Adrenal gland (tissue), 12 donors: ENCODE measurements around the gene PSMD2. TPM values are rescaled to one million over a fixed set of nuclear protein-coding genes. Genes with fewer than 3 reads are reported as not detected.
A peak's percentile ranks its signal among the peaks of the same experiment; 100 is the strongest.

Experiments
- DNase-seq, 7 donors: peaks; one replicate each; pipeline ENCODE4 v3.0.0-alpha.2; 2019 to 2020
- H3K27ac ChIP-seq, 5 donors: fragments of 200-600 bp; sonication (generic) in 4 of 5; 1 replicate in 3 of 5; 2 replicates in 2 of 5; pipeline versions ENCODE4 v1.5.1 to v1.8.0; 2016 to 2020; ENCODE audit warnings: mild to moderate bottlenecking in 1 of 5
- H3K27me3 ChIP-seq: fragments of 200-600 bp; 2 replicates; pipeline ENCODE4 v1.8.0; 2021
- H3K36me3 ChIP-seq, 2 donors: fragments of 200-600 bp; replicated peaks in 1 of 2; 1 replicate in 1 of 2; 2 replicates in 1 of 2; pipeline versions ENCODE4 v1.5.1 to v1.8.0; 2018 to 2022
- H3K4me1 ChIP-seq, 2 donors: fragments of 200-600 bp; replicated peaks in 1 of 2; 1 replicate in 1 of 2; 2 replicates in 1 of 2; pipeline versions ENCODE4 v1.5.1 to v1.8.0; 2018 to 2021
- H3K4me3 ChIP-seq, 4 donors: fragments of 200-600 bp; sonication (generic) in 3 of 4; one replicate each; pipeline ENCODE4 v1.5.1; 2016 to 2018
- H3K9me3 ChIP-seq, 3 donors: fragments of 200-600 bp; sonication (generic) in 1 of 3; replicated peaks in 1 of 3; 1 replicate in 2 of 3; 2 replicates in 1 of 3; pipeline versions ENCODE4 v1.5.1 to v1.8.0; 2016 to 2021
- POLR2A ChIP-seq, 2 donors: fragments of 450-650 bp; IDR thresholded peaks; one replicate each; pipeline ENCODE4 v1.6.1; 2017; ENCODE audit warnings: antibody characterized with exemption in 2 of 2, mild to moderate bottlenecking in 2 of 2, moderate library complexity in 1 of 2
- WGBS, 4 donors: extraction: QIAGEN DNeasy Blood & Tissue Kit in 2 of 4; methylation state at CpG; one replicate each; pipeline versions ENCODE4 v1.1.5 to v1.1.7; 2013 to 2017; 5-methylcytosine and 5-hydroxymethylcytosine counted together
- intact Hi-C, 2 donors: fragments of 100-400 bp; cut with DNase I; formaldehyde crosslinking; loops; one replicate each; pipeline versions ENCODE4 v1.14.1 to v1.15.0; 2022 to 2023
- polyA plus RNA-seq, 3 donors: library from polyadenylated mRNA; stranded (reverse); fragments of 200-250 nt in 2 of 3; fragments of 350-450 nt in 1 of 3; fragmentation: Illumina TruSeq in 1 of 3; extraction: RNeasy Lipid Tissue Mini Kit (QIAGEN cat#74804) in 1 of 3; gene quantifications; one replicate each; pipeline ENCODE4 v1.2.3, GENCODE V29; 2013 to 2014
- total RNA-seq, 9 donors: library from RNA; depleted of rRNA in 4 of 9; stranded (reverse); fragments of >200 nt in 4 of 9; fragments of 120-200 nt in 1 of 9; fragmentation: NEBNext Ultra II Directional in 1 of 9; extraction: Animal tissue kit (Norgen Biotek cat#: 25700) in 1 of 9; gene quantifications; one replicate each; pipeline versions ENCODE4 v1.1.0 to v1.2.4, GENCODE V29; 2013 to 2023
- TF ChIP-seq, protein P1 (sequence below), 6 experiments: fragments of 450-650 bp in 4 of 6; fragments of 200-600 bp in 2 of 6; sonication (generic) in 1 of 6; IDR thresholded peaks; 1 replicate in 5 of 6; 2 replicates in 1 of 6; pipeline versions ENCODE4 v1.5.1 to v1.8.0; 2016 to 2021; ENCODE audit warnings: antibody characterized with exemption in 6 of 6, mild to moderate bottlenecking in 2 of 6, moderate library complexity in 1 of 6
- donor health status: healthy with polysubstance abuse.
- donor health status: Bipolar disorder and iron deficiency.
- donor health status: DM: yes; HTN: yes; CAD: no.
- donor health status: DM: no; HTN: no; CAD: no.
- donor health status: DM: no; HTN: no; CAD: no.
- donor health status: DM: yes; HTN: yes; CAD: no.

PSMD2 gene
- total and polyA plus RNA-seq, 12 donors, result 65.1 to 412 (median 235) TPM

DNA sequence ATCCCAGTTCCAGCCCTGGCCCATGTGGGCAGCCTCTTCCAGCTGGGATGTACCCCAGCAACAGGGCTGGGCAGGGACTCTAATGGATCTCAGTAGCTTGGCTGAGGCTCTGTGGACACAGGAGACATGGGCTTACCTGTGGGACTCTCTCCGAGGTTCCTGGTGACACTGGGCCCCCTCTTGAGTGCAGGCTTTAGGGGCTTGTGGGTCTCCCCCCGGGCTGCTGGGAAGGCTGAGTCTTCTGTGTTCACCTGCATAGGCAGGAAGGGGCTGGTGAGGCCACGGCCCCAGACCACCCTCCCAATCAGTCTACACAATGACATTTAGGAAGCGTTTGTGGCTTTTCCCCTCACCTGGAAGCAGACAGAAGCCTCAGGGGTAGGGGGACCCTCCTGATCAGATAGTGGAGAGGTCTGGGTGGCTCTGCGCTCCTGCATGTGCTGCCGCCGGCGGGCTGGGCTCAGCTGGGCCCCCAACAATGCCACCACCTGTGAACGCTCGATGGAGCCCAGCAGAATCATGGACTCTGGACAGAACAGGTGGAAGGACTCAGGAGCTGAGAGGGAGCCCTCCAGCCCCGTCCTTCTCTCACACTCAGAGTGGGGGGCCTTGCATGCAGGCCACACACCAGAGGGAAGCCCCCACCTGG is 54.0 kb downstream of the PSMD2 start:
- whole genome bisulfite sequencing, 4 donors, result 79 to 98% (median 90%) methylated on average over 5 to 11 of the region's 11 CpGs
- H3K27me3 ChIP-seq, result no peaks in the 10 kb centered on the region
- no peak for DNase-seq
- no peak overlapping the region for H3K4me3 ChIP-seq
- no peaks in the 10 kb centered on the region for H3K9me3 ChIP-seq
- intact Hi-C loops, result no loop called here
- peaks cover 0 to 27% of the 10 kb centered on the region in 2 donors for H3K36me3 ChIP-seq
- H3K4me1 ChIP-seq, result peaks cover 0 to 20% of the 10 kb centered on the region in 2 donors
- no peak for TF ChIP-seq POLR2A (IDR thresholded peaks at IDR 0.05)
- TF ChIP-seq, protein P1, sequence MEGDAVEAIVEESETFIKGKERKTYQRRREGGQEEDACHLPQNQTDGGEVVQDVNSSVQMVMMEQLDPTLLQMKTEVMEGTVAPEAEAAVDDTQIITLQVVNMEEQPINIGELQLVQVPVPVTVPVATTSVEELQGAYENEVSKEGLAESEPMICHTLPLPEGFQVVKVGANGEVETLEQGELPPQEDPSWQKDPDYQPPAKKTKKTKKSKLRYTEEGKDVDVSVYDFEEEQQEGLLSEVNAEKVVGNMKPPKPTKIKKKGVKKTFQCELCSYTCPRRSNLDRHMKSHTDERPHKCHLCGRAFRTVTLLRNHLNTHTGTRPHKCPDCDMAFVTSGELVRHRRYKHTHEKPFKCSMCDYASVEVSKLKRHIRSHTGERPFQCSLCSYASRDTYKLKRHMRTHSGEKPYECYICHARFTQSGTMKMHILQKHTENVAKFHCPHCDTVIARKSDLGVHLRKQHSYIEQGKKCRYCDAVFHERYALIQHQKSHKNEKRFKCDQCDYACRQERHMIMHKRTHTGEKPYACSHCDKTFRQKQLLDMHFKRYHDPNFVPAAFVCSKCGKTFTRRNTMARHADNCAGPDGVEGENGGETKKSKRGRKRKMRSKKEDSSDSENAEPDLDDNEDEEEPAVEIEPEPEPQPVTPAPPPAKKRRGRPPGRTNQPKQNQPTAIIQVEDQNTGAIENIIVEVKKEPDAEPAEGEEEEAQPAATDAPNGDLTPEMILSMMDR (IDR thresholded peaks at IDR 0.05), result no peak
- H3K27ac ChIP-seq, result no peak overlapping the region

DNA sequence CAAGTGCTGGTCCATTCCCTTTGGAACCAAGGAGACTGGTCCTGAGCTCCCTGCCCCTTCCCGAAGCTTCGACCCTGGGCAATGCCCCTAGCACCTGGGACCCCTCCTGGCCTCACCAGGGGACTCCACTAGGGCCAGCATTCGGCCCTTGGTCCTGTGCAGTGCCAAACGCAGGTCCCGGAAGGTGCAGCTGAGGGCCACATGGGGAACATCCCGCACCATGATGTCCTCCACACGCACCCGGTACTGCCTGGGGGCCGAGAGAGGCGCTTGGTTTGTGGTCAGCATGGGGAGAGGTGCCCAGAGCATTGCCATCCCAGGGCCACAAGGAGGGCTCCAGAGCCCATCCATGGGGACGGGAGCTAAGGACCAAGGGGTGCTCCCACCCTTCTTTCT is 54.5 kb downstream of the PSMD2 start:
- Histone ChIP-seq H3K36me3 (peaks cover 0 to 27% of the 10 kb centered on the region in 2 donors), H3K27me3 (no peaks in the 10 kb centered on the region), H3K4me3 (no peak overlapping the region), H3K9me3 (no peaks in the 10 kb centered on the region), H3K27ac (no peak overlapping the region), H3K4me1 (peaks cover 0 to 20% of the 10 kb centered on the region in 2 donors)
- TF ChIP-seq, protein P1 (IDR thresholded peaks at IDR 0.05), result no peak
- TF ChIP-seq POLR2A (IDR thresholded peaks at IDR 0.05), result no peak
- intact Hi-C loops, result no loop called here
- no peak for DNase-seq
- WGBS, 4 donors, result 85 to 93% (median 91%) methylated on average over 5 to 11 of the region's 11 CpGs

DNA sequence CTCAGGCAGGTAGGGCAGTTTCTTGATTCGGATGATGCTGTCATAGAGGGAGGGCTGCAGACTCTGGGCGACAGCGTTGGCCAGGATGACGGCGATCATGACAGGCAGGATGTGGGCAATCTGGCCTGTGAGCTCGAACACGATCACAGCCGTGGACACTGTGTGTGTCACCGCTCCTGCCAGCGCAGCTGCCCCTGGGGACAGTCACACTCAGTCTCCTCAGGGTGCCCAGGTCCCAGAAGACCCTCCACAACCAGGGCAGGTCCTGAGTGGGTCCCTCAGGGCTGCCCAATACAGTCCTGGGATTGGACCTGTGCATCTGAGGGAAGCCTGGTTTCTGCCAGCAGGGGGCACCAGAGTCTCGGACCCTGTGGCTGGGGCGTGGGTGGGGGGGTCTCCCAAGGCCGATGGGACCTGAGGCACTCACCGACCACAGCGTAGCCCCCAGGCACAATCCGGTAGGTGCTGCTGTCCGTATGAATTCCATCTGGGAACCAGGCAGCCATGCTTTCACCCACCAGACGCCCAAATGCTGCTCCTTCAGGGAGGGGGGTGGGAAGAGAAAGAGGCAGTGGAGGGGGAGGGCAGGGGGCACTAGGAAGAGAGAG is 55.2 kb downstream of the PSMD2 start:
- no peaks in the 10 kb centered on the region for H3K27me3 ChIP-seq
- no peak overlapping the region for H3K27ac ChIP-seq
- intact Hi-C loops, result no loop called here
- H3K9me3 ChIP-seq, result no peaks in the 10 kb centered on the region
- no peak for TF ChIP-seq POLR2A (IDR thresholded peaks at IDR 0.05)
- TF ChIP-seq, protein P1 (IDR thresholded peaks at IDR 0.05), result peak; percentile 55 to 67 (median 59)
- H3K4me3 ChIP-seq, result no peak overlapping the region
- peaks cover 0 to 27% of the 10 kb centered on the region in 2 donors for H3K36me3 ChIP-seq
- peaks cover 0 to 25% of the 10 kb centered on the region in 2 donors for H3K4me1 ChIP-seq
- 55 to 83% (median 67%) methylated on average over 1 to 18 of the region's 18 CpGs for WGBS, 4 donors
- DNase-seq, result peak in 4 of 7 donors; percentile 48 to 66 (median 59)

DNA sequence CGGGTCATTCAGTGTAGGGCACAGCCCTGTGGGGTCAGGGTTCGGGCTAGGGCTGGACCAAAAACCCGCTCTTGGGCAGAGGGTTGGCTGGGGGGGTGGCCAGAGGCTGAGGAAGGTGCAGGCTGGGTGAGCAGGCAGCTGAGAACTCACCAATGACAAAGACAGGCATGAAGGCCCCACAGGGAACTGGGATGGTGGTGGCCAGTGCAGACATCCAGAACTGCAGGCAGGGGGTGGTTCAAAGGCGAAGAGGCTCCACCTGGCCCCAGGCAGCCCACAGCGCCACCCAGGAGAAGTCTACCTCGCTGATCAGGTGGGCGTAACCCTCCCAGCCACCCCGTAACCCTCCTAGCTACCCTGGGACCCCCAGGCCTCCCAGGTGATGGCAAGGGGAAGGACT is 55.7 kb downstream of the PSMD2 start:
- peaks cover 0 to 27% of the 10 kb centered on the region in 2 donors for H3K36me3 ChIP-seq
- peaks cover 0 to 30% of the 10 kb centered on the region in 2 donors for H3K4me1 ChIP-seq
- no peak overlapping the region for H3K4me3 ChIP-seq
- intact Hi-C loops, result no loop called here
- TF ChIP-seq, protein P1 (IDR thresholded peaks at IDR 0.05), result no peak
- no peak for TF ChIP-seq POLR2A (IDR thresholded peaks at IDR 0.05)
- WGBS, 4 donors, result 70 to 85% (median 76%) methylated on average over 3 to 8 of the region's 8 CpGs
- no peak overlapping the region for H3K27ac ChIP-seq
- no peaks in the 10 kb centered on the region for H3K9me3 ChIP-seq
- DNase-seq, result no peak
- H3K27me3 ChIP-seq, result no peaks in the 10 kb centered on the region
